ENCODE data around the gene ERCC6L2. TPM values are rescaled to one million over a fixed set of nuclear protein-coding genes. Genes with fewer than 3 reads are reported as not detected.

ERCC6L2 gene
- total and polyA plus RNA-seq, 10 of the 15 experiments (the other 5 are each of a cell fraction or from before 2014, with no cell fraction given): 8.1 to 45.0 (median 22.6) TPM

DNA sequence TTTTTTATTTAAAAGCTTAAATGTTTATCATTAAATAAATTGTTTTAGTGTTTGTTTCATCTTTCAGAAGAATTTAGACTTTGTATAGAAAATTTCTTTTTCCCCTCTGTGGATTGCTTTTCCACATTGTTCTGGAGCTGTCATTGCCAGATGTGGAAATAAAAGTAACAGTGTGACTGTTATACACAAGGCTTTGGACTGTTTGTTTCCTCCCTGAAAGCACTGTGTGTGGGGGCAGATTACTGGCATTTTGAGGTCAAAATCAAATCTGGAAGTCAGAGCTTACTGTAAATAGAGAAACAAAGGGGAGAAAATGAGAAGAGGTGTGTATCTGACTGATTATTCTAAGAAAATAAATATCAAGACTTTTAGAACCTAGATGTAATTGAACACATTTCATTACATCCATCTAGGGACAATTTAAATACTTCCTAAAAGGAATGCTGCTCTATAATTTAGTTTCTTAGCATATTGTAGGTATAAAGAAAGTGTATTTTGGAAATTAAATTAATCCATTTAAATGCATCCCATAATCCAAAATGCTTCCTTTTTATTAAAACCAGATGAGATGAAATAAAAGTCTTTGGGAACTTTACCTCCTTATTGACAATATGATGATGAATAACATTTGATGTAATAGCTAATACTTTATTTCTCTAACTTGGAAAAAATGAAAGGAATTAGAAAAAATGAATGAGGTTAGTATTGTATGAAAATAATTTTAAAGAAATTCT is 51.9 kb downstream of the ERCC6L2 start:
- DNase-seq (ENCODE audit: low read depth, low spot score) (no peak), FAIRE-seq (no peak), ATAC-seq (no peak)
- ChIA-PET CTCF (interaction anchor here (1.4 kb wide), 1 partner anchor 290 kb away, joined by 3 read pairs; no protein-coding TSS in a partner anchor), POLR2A (no interaction called here), SMC1A (ENCODE audit: uncharacterized antibody, unreplicated experiment) (interaction anchor here (0.8 to 1.6 kb wide), 6 partner anchors 8 to 209 kb away, joined by 3 to 4 read pairs (median 3); no protein-coding TSS in a partner anchor), RAD21 (ENCODE audit: unreplicated experiment) (interaction anchor here (0.6 kb wide), 1 partner anchor 101 kb away, joined by 3 read pairs; no protein-coding TSS in a partner anchor)
- Histone ChIP-seq H3K36me3 (ENCODE audit: control insufficient read depth in 2 of 2, insufficient read depth in 2 of 2, low read length in 1 of 2) (peaks cover 0 to 9% of the 10 kb centered on the region in 2 experiments; a peak in 3 of 4 replicates), H3K4me1 (ENCODE audit: control insufficient read depth, insufficient read depth, low read length) (no peaks in the 10 kb centered on the region), H3K9ac (ENCODE audit: control insufficient read depth, insufficient read depth, low read length) (no peak overlapping the region), H3K27me3 (replicated peaks in 1 of 2; ENCODE audit: control insufficient read depth in 2 of 2, insufficient read depth in 2 of 2, low read length in 1 of 2) (no peaks in the 10 kb centered on the region), H4K20me1 (ENCODE audit: control insufficient read depth, insufficient read depth) (no peaks in the 10 kb centered on the region), H3K4me3 (no peak overlapping the region), H3K9me3 (replicated peaks; ENCODE audit: control insufficient read depth, insufficient read depth, low read length) (no peaks in the 10 kb centered on the region), H3K4me2 (ENCODE audit: control insufficient read depth, insufficient read depth) (no peak overlapping the region), H3K79me2 (ENCODE audit: control insufficient read depth, insufficient read depth, low read length) (no peaks in the 10 kb centered on the region), H2AFZ (ENCODE audit: control insufficient read depth, low read depth, low read length) (no peak overlapping the region), H3K27ac (ENCODE audit: control insufficient read depth, insufficient read depth) (no peak overlapping the region)
- intact Hi-C loops (cut with micrococcal nuclease; ENCODE audit: unreplicated experiment): no loop called here
- TF ChIP-seq ZNF622 (IDR thresholded peaks at IDR 0.05) (no peak), KLF5 (IDR thresholded peaks at IDR 0.05; ENCODE audit: partially characterized antibody) (no peak)
- TF ChIP-seq, protein P1, sequence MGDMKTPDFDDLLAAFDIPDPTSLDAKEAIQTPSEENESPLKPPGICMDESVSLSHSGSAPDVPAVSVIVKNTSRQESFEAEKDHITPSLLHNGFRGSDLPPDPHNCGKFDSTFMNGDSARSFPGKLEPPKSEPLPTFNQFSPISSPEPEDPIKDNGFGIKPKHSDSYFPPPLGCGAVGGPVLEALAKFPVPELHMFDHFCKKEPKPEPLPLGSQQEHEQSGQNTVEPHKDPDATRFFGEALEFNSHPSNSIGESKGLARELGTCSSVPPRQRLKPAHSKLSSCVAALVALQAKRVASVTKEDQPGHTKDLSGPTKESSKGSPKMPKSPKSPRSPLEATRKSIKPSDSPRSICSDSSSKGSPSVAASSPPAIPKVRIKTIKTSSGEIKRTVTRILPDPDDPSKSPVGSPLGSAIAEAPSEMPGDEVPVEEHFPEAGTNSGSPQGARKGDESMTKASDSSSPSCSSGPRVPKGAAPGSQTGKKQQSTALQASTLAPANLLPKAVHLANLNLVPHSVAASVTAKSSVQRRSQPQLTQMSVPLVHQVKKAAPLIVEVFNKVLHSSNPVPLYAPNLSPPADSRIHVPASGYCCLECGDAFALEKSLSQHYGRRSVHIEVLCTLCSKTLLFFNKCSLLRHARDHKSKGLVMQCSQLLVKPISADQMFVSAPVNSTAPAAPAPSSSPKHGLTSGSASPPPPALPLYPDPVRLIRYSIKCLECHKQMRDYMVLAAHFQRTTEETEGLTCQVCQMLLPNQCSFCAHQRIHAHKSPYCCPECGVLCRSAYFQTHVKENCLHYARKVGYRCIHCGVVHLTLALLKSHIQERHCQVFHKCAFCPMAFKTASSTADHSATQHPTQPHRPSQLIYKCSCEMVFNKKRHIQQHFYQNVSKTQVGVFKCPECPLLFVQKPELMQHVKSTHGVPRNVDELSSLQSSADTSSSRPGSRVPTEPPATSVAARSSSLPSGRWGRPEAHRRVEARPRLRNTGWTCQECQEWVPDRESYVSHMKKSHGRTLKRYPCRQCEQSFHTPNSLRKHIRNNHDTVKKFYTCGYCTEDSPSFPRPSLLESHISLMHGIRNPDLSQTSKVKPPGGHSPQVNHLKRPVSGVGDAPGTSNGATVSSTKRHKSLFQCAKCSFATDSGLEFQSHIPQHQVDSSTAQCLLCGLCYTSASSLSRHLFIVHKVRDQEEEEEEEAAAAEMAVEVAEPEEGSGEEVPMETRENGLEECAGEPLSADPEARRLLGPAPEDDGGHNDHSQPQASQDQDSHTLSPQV (IDR thresholded peaks at IDR 0.05): no peak
- no TSS peak for BruUV-seq (replicated peaks)
- in situ Hi-C loops (cut with MboI): no loop called here

Measured in GM12878 (cell line).